Thoracic aorta (tissue), 2 donors: ENCODE measurements around the gene RNASE12. TPM values are rescaled to one million over a fixed set of nuclear protein-coding genes. Genes with fewer than 3 reads are reported as not detected.

Experiments used
- ATAC-seq: fragments of 150-250 bp; one replicate; pipeline ENCODE4 v1.8.0; 2017; ENCODE audit warnings: low read depth; ENCODE audit not compliant: insufficient number of reproducible peaks, low FRiP score
- DNase-seq: peaks from one replicate; pipeline ENCODE4 v3.0.0-alpha.2; 2020; ENCODE audit warnings: low spot score
- H3K27ac ChIP-seq, 2 donors: fragments of 200-600 bp; sonication (generic); 1 replicate in 1 of 2; 2 replicates in 1 of 2; pipeline ENCODE4 v1.5.1; 2016; ENCODE audit warnings: mild to moderate bottlenecking in 2 of 2, moderate library complexity in 2 of 2
- H3K27me3 ChIP-seq: fragments of 200-600 bp; sonication (generic); replicated peaks from 2 replicates; pipeline ENCODE4 v1.6.0; 2016; ENCODE audit warnings: mild to moderate bottlenecking; ENCODE audit not compliant: insufficient read depth
- H3K36me3 ChIP-seq: fragments of 200-600 bp; sonication (generic); one replicate; pipeline ENCODE4 v1.5.1; 2016
- H3K4me1 ChIP-seq, 2 donors: fragments of 200-600 bp; sonication (generic); 1 replicate in 1 of 2; 2 replicates in 1 of 2; pipeline versions ENCODE4 v1.5.1 to v1.6.0; 2016; ENCODE audit warnings: low read depth in 2 of 2, mild to moderate bottlenecking in 1 of 2; ENCODE audit not compliant: control insufficient read depth in 1 of 2
- H3K4me3 ChIP-seq: fragments of 200-600 bp; sonication (generic); 2 replicates; pipeline ENCODE4 v1.5.1; 2016; ENCODE audit warnings: mild to moderate bottlenecking
- H3K9me3 ChIP-seq: fragments of 200-600 bp; sonication (generic); 2 replicates; pipeline ENCODE4 v1.5.1; 2016
- CTCF ChIP-seq: fragments of 200-600 bp; sonication (generic); IDR thresholded peaks from one replicate; pipeline ENCODE4 v1.5.1; 2019; ENCODE audit warnings: antibody characterized with exemption
- total RNA-seq, 2 donors: library from RNA; depleted of rRNA; stranded (reverse); fragments of >200 nt; gene quantifications; one replicate each; pipeline versions ENCODE4 v1.1.0 to v1.2.3, GENCODE V29; 2016

The RNASE12 gene
- total RNA-seq, 2 donors from 2014 or later = not detected

GRCh38 chr14:20618271-20618749, 27.1 kb upstream of the RNASE12 start:
- Histone ChIP-seq H3K4me1 (peaks cover 0 to 13% of the 10 kb centered on the region in 2 donors), H3K9me3 (no peaks in the 10 kb centered on the region), H3K27me3 (no peaks in the 10 kb centered on the region), H3K4me3 (no peak overlapping the region), H3K36me3 (no peaks in the 10 kb centered on the region), H3K27ac (no peak overlapping the region)
- no peak for TF ChIP-seq CTCF
- ATAC-seq = no peak
- DNase-seq = no peak

GRCh38 chr14:20617138-20618003, 26.2 kb upstream of the RNASE12 start:
- H3K9me3 ChIP-seq = no peaks in the 10 kb centered on the region
- no peaks in the 10 kb centered on the region for H3K36me3 ChIP-seq
- H3K27me3 ChIP-seq = no peaks in the 10 kb centered on the region
- H3K4me3 ChIP-seq = no peak overlapping the region
- ATAC-seq (no peak), DNase-seq (no peak)
- peaks cover 0 to 9% of the 10 kb centered on the region in 2 donors for H3K4me1 ChIP-seq
- TF ChIP-seq CTCF = no peak
- no peak overlapping the region for H3K27ac ChIP-seq

- ATAC-seq (no peak), DNase-seq (no peak)
- no peak overlapping the region for H3K4me3 ChIP-seq
- H3K4me1 ChIP-seq = peaks cover 0 to 12% of the 10 kb centered on the region in 2 donors
- TF ChIP-seq CTCF = no peak
- H3K36me3 ChIP-seq = no peaks in the 10 kb centered on the region
- no peaks in the 10 kb centered on the region for H3K27me3 ChIP-seq
- H3K9me3 ChIP-seq = no peaks in the 10 kb centered on the region
- H3K27ac ChIP-seq = no peak overlapping the region
Observed at GRCh38 chr14:20615996-20616395, 24.8 kb upstream of the RNASE12 start.

- Histone ChIP-seq H3K4me1 (peaks cover 0 to 23% of the 10 kb centered on the region in 2 donors), H3K9me3 (no peaks in the 10 kb centered on the region), H3K4me3 (peak overlapping the region; percentile 77), H3K27ac (peak overlapping the region; percentile 74 to 75), H3K36me3 (no peaks in the 10 kb centered on the region), H3K27me3 (no peaks in the 10 kb centered on the region)
- DNase-seq (no peak), ATAC-seq (no peak)
- TF ChIP-seq CTCF = no peak
Observed at GRCh38 chr14:20614038-20614840, 23.1 kb upstream of the RNASE12 start.
